GM18861 (cell line): ENCODE results near the gene BMPR1B.

Experiments
- ATAC-seq: cut with Tn5 transposase; IDR thresholded peaks from one replicate; pipeline ENCODE4 v1.9.1; 2021; ENCODE audit not compliant: unreplicated experiment

Gene BMPR1B

DNA sequence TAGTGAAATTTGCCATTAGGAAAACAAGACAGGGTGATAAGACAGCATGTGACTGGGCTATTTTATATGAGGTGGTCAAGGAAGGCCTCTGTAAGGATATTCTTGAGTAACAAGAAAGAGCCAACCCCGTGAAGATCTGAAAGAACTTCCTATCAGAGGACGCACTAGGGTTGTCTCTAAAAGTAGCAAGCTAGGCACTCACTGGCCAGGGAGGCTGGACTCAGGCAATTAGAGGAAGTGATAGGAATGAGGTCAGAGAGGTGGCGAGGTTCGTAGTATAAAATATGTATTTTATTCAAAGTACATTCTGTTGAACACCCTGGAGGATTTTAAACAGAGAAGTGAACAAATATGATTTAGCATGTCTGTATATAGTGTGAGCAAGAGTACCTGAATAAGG is 4.6 kb downstream of the BMPR1B start:
- peak; percentile 36 for ATAC-seq

DNA sequence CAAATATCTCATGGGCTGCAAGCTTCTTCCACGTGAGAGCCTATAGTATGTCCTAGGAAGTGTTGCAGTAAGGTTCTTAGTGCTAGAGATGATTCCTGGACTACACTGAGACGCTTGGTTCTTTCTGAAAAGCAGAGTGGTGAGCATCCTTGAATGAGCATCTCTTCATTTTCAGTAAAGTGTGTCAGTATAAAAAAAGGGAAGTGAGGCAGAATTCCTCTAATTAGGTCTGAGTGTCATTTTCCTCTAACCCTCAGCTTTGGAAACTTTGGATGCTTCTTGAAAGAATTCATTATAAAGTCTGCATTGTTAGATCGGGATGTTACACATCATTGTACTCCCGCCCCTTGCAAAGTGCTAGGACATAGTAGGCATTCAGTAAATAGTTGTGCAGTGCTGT is 5.2 kb downstream of the BMPR1B start:
- no peak for ATAC-seq

DNA sequence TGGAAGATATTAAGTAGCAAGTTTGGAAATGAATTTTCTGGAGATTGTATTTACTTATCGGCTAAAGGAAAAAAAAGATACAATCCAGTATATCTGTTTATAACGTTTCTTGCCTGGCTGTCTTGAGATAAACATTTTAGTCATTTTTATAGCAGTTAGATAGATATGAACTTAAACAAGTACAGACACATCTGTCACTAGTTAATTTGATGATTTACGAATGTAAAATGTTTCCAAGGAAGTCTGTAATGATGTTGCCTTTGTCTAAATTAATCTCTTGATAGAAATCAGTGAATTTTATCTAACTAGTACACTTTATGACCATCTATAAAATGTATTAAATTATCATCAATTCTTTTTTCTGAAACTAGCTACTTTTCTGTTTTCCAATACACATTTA is 5.7 kb downstream of the BMPR1B start:
- ATAC-seq: no peak

DNA sequence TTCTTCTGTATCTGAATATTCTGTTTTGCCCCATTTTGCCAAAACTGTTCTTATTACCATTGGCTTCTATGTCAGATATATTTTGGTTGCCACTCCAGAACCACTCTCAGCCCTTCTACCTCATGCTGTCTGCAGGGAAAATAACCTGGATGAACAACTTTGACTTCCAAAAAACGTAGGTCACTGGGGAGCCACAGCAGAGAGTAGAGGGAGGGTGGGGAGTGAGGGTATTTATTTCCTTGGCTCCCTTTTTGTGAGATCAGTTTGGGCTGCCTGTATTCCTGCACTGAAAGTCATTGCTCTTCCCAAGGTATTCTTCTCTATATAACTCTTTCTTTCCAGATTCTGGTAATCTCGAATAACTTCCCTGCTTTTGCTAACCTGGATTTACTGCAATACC is 6.3 kb downstream of the BMPR1B start:
- no peak for ATAC-seq

DNA sequence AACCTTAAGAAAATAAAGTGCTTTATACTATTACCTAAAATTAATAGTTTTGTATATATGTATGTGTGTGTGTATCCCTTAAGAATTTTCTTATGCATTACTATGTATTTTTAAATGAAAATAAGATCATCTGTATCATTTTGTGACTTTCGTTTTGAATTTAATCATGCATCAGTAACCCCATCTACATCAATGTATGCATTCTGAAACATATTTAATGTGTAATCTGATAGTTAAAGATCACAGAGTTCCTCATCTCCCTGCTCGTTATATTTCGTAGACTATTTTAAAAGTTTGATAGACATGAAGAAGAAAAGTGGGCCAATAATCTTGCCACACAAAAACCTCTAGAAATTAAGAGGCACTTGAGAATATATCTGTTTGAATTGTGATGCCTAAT is 7.4 kb downstream of the BMPR1B start:
- ATAC-seq: peak; percentile 53

DNA sequence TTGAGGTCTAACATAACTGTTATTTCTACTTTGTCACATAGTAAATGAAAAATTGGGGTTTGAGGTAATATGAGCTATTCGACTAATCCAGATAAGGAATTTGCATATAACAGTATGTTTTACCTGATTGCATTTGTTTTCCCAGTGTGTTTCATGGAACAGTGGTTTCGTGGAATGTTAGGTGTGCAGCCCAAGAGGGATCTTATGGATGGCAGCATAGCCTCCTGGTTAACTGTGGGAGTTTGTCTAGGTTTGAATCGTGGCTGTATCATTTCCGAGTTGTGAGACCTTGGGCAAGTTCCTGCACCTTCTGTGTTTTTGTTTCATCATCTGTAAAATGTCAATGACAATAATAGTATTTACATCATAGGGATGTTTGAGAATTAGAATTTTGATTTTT is 7.9 kb downstream of the BMPR1B start:
- ATAC-seq: no peak

DNA sequence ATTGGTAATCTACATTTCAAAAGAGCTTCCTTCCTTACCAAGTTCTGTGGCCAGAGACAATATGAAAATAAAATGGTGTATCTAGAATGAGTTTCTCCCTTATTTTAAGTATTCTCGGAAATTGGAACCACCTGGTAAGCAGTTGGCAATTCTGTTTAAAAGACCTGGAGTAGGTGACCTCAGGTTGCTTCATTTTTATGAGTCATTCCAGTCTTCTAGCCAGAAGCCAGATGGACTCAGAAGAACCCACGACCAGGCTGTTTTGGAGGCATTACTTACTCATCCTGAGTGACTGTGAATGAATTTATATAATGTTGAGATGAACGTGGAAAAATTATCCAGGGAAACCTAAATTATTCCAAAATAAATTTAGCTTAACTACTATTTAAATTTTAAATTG is 9.1 kb downstream of the BMPR1B start:
- no peak for ATAC-seq

DNA sequence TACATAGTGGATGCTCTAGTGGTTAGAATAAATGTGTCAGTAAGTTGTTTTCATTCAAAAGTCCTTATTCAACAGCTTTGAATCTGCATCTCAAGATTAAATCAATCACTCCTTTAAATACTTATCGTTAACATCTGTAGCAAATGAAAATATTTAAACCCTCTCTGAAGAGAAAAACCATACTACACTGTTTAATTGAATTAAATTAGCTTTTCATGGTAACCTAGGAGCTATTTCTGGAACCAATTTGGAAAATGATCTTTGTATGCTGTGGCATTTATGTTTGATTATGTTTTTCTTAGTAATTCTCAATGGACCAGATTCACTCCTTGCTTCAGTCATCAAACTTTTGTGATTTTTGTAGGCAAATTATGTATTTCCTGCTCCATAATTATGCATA is 9.7 kb downstream of the BMPR1B start:
- ATAC-seq: no peak

DNA sequence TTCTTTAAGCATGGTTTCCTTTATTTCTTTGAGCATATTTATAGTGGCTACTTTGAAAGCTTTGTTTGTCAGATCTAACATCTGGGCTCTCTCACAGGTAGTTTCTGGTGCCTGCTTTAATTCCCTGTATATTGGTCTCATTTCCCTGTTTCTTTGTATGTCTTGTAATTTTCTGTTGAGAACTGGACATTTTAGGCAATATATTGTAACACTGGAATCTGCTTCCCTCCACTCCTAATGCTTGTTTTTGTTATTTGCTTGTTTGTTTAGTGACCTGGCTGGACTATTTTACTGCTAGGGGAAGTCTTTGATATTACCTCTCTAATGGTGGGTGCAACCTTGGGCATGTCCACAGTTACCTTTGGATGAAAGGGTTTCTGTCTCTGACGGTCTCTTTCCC is 25.0 kb downstream of the BMPR1B start:
- no peak for ATAC-seq

DNA sequence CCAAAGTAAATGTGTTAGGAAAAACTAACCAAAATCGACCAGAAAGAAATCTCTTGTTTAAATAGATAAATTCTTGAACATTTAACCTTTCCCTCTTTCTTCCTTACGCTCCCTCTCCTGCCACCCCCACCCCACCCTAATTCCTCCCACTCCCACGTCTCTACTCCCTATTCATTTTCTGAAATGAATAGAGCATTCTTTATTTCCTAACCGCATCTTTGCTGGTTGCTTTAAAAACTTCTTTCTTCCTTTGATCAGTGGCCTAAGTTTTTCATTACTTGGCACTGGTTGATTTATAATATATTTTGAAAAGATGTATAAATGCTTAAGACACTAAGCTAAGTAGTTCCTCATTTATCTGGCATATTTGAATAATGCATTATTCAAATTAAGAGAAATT is 33.9 kb downstream of the BMPR1B start:
- ATAC-seq: no peak

DNA sequence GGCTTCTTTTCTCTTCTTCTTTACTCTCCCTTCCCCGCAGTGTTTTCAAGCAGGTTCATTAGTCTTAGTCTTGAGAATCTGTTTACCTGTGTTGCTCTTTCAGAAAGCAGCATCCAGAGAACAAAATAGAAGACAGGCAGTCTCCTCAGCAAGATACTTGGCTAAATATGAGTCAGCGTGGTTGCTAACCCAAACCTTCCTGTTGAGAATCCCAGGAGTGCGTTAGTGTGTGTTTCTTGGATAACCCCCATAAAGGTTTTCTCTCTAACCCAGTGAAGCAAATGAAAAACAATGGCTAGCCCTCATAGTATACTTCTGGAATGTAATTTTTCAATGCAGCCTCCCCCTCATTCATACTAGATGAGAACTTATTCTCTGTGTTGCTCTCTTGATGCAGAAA is 41.1 kb downstream of the BMPR1B start:
- ATAC-seq: no peak

DNA sequence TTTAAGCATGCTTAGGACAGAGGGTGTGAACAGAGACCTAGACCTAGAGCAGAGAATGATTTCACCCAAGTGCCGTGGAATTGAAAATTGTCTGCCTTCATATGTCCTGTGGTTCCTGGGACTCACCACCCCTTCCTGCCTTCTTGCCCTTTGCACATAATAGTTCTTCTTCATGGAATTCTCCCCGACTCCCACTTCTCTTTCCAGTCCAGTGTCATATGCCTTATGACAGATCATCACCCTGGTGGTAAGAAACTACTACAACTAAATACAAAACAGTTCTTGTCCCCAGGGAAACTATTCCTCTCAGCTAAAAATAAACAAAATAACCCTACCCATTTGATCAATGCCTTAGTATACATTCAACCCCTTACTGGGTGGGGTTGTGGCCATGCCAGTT is 43.3 kb downstream of the BMPR1B start:
- ATAC-seq: no peak

DNA sequence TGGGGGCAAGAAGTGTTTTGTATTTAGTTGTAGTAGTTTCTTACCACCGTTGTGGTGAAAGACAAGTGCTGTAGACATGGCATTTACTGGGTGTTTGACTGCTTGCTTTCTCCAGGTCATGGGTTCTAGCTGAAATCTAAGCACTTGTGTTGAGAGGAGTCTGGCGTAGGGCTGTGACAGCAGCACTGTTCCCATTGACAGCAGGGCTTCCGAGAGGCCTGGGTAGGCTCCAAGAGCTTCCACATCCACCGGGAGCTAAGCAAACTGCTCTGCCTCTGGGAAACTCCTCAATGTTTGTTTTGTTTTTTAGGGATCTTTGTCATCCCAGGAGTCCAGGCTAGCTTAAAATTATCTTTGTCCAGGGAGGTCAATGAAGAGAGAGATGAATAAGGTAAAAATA is 44.3 kb downstream of the BMPR1B start:
- no peak for ATAC-seq

DNA sequence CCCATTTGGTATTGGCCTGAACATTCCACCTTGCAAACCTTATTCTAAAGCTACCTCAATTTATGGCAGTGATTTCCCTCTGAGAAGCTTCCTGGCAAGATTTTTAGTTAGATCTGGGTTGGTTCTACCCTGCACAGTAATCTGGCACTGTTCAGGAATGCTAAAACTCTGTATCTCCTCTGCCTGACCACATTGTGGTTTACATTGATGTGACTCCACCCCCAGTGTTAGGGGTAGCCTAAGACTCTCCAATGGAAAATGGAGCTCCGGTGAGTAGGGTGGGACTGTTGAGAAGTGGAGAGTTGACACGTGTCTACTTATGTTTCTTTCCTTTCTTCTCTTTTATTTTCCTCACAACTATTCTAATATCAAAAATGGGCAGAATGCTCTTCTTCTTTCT is 45.4 kb downstream of the BMPR1B start:
- no peak for ATAC-seq

DNA sequence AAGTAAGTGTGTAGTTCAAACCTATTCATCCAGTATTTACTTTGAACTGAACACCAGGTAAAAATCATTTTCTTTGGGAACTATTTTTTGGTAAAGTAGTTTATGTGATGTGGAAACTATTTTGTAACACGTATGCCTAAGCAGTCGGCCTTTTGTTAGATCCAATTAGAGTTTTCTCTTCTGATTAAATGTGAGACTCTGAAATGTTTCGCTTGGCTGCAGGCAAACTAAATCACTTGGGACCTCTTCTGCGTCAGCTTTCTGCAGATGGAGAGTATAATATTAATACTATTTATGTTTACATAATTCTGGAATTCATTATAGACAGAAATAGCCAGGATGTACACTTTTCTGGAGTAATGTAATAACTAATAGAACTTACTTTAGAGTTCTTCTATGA is 46.9 kb downstream of the BMPR1B start:
- ATAC-seq: no peak

DNA sequence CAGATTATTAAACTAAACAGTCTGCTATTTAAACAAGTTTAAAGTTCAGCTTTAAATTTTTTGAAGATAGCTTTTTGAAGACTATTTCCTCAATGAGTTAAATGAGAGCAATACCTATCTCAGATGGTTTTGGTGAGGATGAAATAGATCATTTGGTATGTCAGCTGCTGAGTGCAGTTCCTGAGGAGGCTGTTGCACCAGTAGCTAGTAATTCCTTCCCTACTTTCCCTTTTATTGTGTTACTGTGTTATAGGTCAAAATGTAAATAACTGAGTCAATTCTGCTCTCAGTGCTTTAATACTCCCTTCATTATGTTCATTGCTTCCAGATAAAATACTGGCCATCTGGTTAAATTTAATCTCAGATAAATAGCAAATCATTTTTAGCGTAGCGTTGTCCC is 48.6 kb downstream of the BMPR1B start:
- ATAC-seq: no peak

DNA sequence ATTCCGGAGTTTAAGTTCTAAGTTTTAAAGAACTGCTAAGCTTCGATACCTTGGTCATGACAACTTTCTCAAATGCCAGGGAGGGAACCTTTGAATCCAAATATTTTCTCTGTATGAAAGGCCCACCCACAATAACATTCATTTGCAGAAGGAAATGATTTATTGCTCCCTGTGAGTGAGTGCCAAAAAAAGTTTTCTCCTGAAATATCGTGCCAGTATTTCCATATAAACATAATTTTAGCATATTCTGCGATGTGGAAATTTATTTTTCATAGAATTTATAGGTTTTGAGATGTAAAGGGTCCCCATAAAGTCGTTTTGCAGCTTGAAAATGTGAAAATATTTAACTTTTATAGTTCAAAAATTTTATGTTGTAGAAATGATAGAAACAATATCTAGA is 53.9 kb downstream of the BMPR1B start:
- no peak for ATAC-seq

DNA sequence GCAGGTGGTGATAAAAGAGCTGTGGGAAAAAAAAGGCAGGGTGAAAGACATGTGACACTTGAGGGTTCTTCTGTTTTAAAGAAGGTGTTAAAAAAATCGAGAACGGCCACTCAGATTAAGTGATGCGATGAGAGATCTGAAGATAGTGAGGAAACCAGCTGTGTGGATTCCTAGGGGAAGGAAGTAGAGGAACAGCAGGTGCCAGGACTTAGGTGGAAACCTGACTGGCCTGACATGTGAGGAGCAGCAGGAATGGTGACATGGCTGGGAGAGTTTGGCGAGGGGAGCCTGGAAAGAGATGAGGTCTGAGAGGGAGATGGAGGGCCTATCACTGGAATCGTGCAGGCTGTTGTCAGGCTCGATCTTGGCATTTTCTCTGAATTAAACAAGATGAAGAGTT is 55.5 kb downstream of the BMPR1B start:
- no peak for ATAC-seq

DNA sequence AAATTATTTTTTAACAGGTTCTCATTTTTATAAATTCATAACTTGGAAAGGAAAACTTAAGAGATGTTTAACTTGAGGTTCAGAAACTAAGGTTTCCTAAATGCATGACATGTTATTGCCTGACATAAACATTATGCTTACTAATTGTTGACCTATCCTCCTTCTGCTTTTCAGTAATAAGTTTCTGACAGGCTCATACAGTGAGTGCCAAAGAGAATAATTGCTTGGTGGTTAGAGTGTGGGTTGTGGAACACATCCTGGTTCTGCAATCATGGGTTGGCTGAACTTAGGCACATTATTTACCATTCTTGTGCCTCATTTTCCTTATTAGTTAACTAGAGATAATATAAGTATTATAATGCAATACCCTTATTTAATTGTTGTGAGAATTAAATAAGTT is 56.5 kb downstream of the BMPR1B start:
- ATAC-seq: peak; percentile 94

DNA sequence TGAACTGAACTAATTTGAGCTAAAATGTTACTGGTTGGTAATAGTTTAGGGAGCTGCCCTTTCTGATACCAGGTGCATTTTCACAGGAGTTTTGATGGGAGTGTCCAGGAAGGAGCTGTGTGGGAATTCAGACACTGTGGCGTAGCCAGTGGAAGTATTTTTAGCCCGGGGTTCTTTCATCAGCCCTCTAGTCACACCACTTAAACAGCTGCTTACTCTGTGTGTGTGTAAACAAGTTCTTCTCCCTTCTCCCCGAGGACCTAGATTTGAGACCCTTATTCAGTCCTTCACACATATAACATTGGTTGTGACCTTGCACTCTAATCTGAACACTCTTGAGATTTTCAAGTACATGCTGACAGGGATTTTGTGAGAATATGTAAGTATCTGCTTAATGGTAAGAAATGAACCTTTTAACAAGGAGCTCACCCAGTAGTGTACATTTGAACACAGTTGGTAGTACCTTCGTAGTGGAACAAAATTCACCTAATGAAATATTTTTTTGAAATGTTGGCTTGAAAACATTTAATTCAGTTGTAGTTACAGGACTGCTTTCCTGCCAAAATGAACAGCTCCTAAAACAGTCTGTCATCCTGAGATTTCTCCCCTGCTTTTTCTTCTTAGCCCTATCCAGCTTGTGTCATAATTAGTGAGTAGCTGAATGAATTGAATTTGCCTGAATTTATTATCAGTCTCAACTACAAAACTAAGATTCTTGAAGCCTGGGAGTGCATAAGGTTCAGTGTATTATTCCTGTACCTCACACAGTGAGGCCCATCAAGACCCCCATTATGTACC is 61.8 kb downstream of the BMPR1B start:
- ATAC-seq: no peak

DNA sequence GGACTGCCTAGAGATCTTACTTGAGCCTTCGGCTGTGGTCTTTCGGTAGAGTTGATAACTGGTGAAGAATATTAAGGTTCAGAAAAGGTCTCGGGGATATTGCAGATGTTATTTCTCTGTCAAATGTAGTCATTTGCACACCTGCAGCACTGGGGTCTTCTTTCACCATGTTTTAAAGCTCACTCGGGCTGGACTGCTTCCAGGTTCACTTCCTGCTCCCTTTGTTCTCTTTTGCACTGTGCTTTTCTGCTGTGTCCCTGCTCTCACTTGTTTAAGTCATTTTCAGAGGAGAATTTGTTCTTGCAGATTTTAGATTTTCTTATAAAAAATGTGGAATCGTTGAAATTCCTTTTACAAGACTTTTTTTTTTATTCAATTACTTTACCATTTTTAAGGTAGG is 68.5 kb downstream of the BMPR1B start:
- ATAC-seq: no peak

DNA sequence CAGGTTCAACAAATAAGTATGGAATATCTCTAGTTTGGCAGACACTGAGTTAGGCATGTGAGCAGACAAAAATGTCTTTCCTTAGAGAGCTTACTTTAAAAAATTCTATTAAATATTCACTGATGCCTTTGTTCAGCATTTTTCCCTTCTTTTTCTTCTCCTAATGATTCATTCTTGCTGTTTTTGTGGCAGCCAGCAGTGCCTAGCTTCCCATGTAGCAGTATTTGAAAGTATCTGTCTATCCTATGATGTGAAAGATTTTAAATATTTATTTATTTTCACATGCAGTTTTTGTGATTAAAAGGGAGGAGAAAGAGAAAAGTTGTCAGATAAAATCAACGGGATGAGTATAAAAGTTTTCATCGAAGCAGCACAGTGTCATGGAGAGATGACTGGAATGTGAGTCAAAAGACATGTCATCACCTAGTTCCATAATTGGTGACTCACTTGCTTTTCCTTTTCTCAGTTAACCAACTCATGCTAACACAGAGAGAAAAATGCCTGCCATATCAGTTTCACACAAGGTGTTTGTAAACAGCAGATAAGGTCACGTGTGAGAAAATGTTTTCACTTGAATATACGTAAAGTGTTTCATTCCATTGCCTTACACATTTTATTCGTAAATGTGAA is 69.8 kb downstream of the BMPR1B start:
- no peak for ATAC-seq

DNA sequence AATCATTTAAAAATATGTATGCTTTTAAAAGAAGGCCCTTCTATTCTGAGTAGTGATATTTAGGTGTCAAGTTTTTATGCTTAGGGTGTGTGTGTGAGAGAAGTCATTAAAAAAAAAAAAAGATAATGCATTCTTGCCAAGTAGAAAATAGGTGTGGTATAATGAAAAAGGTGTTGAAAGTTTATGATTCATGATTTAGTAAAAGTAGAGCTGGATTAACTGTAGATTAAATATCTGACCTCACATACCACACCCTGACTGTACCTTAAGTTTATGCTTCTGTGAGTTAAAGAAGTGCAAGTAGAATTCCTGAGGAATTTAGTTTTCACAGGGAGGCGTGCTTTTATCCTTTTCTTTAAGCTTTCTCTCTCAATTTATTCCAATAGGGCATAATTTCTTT is 71.1 kb downstream of the BMPR1B start:
- no peak for ATAC-seq
